HG03064 (cell line): ENCODE measurements around the gene MYRIP.

Experiments
- ATAC-seq: cut with Tn5 transposase; IDR thresholded peaks from one replicate; pipeline ENCODE4 v1.9.1; 2021; ENCODE audit warnings: low read depth; ENCODE audit not compliant: unreplicated experiment

The MYRIP gene

GRCh38 chr3:40215015-40215414 lies 405.6 kb downstream of the MYRIP start:
- ATAC-seq: no peak

- no peak for ATAC-seq
Measured at GRCh38 chr3:40216471-40216870, 407.1 kb downstream of the MYRIP start.

GRCh38 chr3:40223856-40224255 lies 414.4 kb downstream of the MYRIP start:
- ATAC-seq: no peak

GRCh38 chr3:40224796-40225515 lies 415.5 kb downstream of the MYRIP start:
- ATAC-seq: no peak

- no peak for ATAC-seq
Measured at GRCh38 chr3:40226636-40227035, 417.2 kb downstream of the MYRIP start.

- ATAC-seq: no peak
Measured at GRCh38 chr3:40228792-40229350, 419.5 kb downstream of the MYRIP start.

- no peak for ATAC-seq
Measured at GRCh38 chr3:40229386-40229785, 420.0 kb downstream of the MYRIP start.

GRCh38 chr3:40229963-40230362 lies 420.6 kb downstream of the MYRIP start:
- ATAC-seq: no peak

- ATAC-seq: no peak
Measured at GRCh38 chr3:40230382-40230781, 421.0 kb downstream of the MYRIP start.

- ATAC-seq: no peak
Measured at GRCh38 chr3:40232626-40233025, 423.2 kb downstream of the MYRIP start.

- ATAC-seq: no peak
Measured at GRCh38 chr3:40237159-40237558, 427.8 kb downstream of the MYRIP start.

GRCh38 chr3:40237889-40238571 lies 428.6 kb downstream of the MYRIP start:
- no peak for ATAC-seq

GRCh38 chr3:40240921-40241320 lies 431.5 kb downstream of the MYRIP start:
- ATAC-seq: no peak

- no peak for ATAC-seq
Measured at GRCh38 chr3:40242216-40242615, 432.8 kb downstream of the MYRIP start.

GRCh38 chr3:40242638-40243037 lies 433.2 kb downstream of the MYRIP start:
- no peak for ATAC-seq

GRCh38 chr3:40243056-40243455 lies 433.6 kb downstream of the MYRIP start:
- no peak for ATAC-seq

GRCh38 chr3:40247714-40248454 lies 438.5 kb downstream of the MYRIP start:
- no peak for ATAC-seq

- ATAC-seq: no peak
Measured at GRCh38 chr3:40248591-40248990, 439.2 kb downstream of the MYRIP start.

GRCh38 chr3:40249168-40249567 lies 439.8 kb downstream of the MYRIP start:
- ATAC-seq: no peak

GRCh38 chr3:40254491-40254890 lies 445.1 kb downstream of the MYRIP start:
- ATAC-seq: no peak

- no peak for ATAC-seq
Measured at GRCh38 chr3:40254891-40255290, 445.5 kb downstream of the MYRIP start.
